ENCODE measurements around the gene SPON1.
"Not testable (repeated sequence)": the region's sequence is repeated elsewhere in the genome, so short reads cannot be mapped to it uniquely, and the experiment has no call there.

SPON1 gene

GRCh38 chr11:13983081-13983751 lies 20.7 kb downstream of the SPON1 start:
- Mint-ChIP-seq H3K4me1 (no peaks in the 10 kb centered on the region), H3K9me3 (no peaks in the 10 kb centered on the region), H3K4me3 (no peak overlapping the region), H3K27ac (no peak overlapping the region), H3K36me3 (ENCODE audit: low read depth) (no peaks in the 10 kb centered on the region), H3K27me3 (no peaks in the 10 kb centered on the region)
- DNase-seq: no peak
- ATAC-seq: no peak

GRCh38 chr11:13984616-13985450 lies 22.3 kb downstream of the SPON1 start:
- Mint-ChIP-seq H3K27ac (no peak overlapping the region), H3K9me3 (no peaks in the 10 kb centered on the region), H3K27me3 (no peaks in the 10 kb centered on the region), H3K4me1 (no peaks in the 10 kb centered on the region), H3K4me3 (no peak overlapping the region), H3K36me3 (ENCODE audit: low read depth) (no peaks in the 10 kb centered on the region)
- no peak for ATAC-seq
- DNase-seq: no peak

GRCh38 chr11:13986695-13987094 lies 24.2 kb downstream of the SPON1 start:
- ATAC-seq: not testable (repeated sequence)

GRCh38 chr11:13992158-13992856 lies 29.8 kb downstream of the SPON1 start:
- not testable (repeated sequence) for H3K4me3 Mint-ChIP-seq; H3K36me3 Mint-ChIP-seq (ENCODE audit: low read depth); H3K27ac Mint-ChIP-seq; H3K9me3 Mint-ChIP-seq; H3K27me3 Mint-ChIP-seq; ATAC-seq; DNase-seq; H3K4me1 Mint-ChIP-seq

More at GRCh38 chr11:13986695-13987094, 24.2 kb downstream of the SPON1 start:
- not testable (repeated sequence) for H3K27me3 Mint-ChIP-seq; H3K27ac Mint-ChIP-seq; H3K4me3 Mint-ChIP-seq; H3K36me3 Mint-ChIP-seq (ENCODE audit: low read depth); H3K4me1 Mint-ChIP-seq; H3K9me3 Mint-ChIP-seq; DNase-seq

GRCh38 chr11:13993096-13993765 lies 30.7 kb downstream of the SPON1 start:
- no peak for ATAC-seq
- Mint-ChIP-seq H3K9me3 (no peaks in the 10 kb centered on the region), H3K27ac (no peak overlapping the region), H3K36me3 (ENCODE audit: low read depth) (no peaks in the 10 kb centered on the region), H3K4me3 (no peak overlapping the region), H3K4me1 (no peaks in the 10 kb centered on the region), H3K27me3 (no peaks in the 10 kb centered on the region)
- no peak for DNase-seq

- H3K27me3 Mint-ChIP-seq: no peaks in the 10 kb centered on the region
- H3K9me3 Mint-ChIP-seq: peaks cover 14% of the 10 kb centered on the region
- no peak for ATAC-seq
- H3K27ac Mint-ChIP-seq: no peak overlapping the region
- no peaks in the 10 kb centered on the region for H3K4me1 Mint-ChIP-seq
- no peak for DNase-seq
- peaks cover 2% of the 10 kb centered on the region for H3K36me3 Mint-ChIP-seq (ENCODE audit: low read depth)
- H3K4me3 Mint-ChIP-seq: no peak overlapping the region
Measured at GRCh38 chr11:13997881-13998280, 35.4 kb downstream of the SPON1 start.

- H3K9me3 Mint-ChIP-seq: peaks cover 23% of the 10 kb centered on the region
- H3K4me3 Mint-ChIP-seq: no peak overlapping the region
- no peaks in the 10 kb centered on the region for H3K4me1 Mint-ChIP-seq
- no peaks in the 10 kb centered on the region for H3K27me3 Mint-ChIP-seq
- peaks cover 4% of the 10 kb centered on the region for H3K36me3 Mint-ChIP-seq (ENCODE audit: low read depth)
- ATAC-seq (no peak), DNase-seq (no peak)
- H3K27ac Mint-ChIP-seq: no peak overlapping the region
Measured at GRCh38 chr11:13999704-14000103, 37.2 kb downstream of the SPON1 start.

GRCh38 chr11:14001597-14001996 lies 39.1 kb downstream of the SPON1 start:
- Mint-ChIP-seq H3K4me3 (no peak overlapping the region), H3K27ac (no peak overlapping the region), H3K27me3 (peaks cover 2% of the 10 kb centered on the region), H3K9me3 (peaks cover 23% of the 10 kb centered on the region), H3K36me3 (ENCODE audit: low read depth) (peaks cover 4% of the 10 kb centered on the region), H3K4me1 (no peaks in the 10 kb centered on the region)
- ATAC-seq: no peak
- no peak for DNase-seq

GRCh38 chr11:14007566-14007965 lies 45.0 kb downstream of the SPON1 start:
- ATAC-seq (no peak), DNase-seq (no peak)
- Mint-ChIP-seq H3K27me3 (peaks cover 2% of the 10 kb centered on the region), H3K27ac (no peak overlapping the region), H3K36me3 (ENCODE audit: low read depth) (peaks cover 2% of the 10 kb centered on the region), H3K4me3 (no peak overlapping the region), H3K9me3 (peaks cover 9% of the 10 kb centered on the region), H3K4me1 (no peaks in the 10 kb centered on the region)

- no peaks in the 10 kb centered on the region for H3K9me3 Mint-ChIP-seq
- H3K27me3 Mint-ChIP-seq: peaks cover 2% of the 10 kb centered on the region
- H3K4me3 Mint-ChIP-seq: no peak overlapping the region
- ATAC-seq (no peak), DNase-seq (no peak)
- H3K36me3 Mint-ChIP-seq (ENCODE audit: low read depth): no peaks in the 10 kb centered on the region
- no peak overlapping the region for H3K27ac Mint-ChIP-seq
- no peaks in the 10 kb centered on the region for H3K4me1 Mint-ChIP-seq
Measured at GRCh38 chr11:14010665-14011064, 48.1 kb downstream of the SPON1 start.

GRCh38 chr11:14012846-14013245 lies 50.3 kb downstream of the SPON1 start:
- no peaks in the 10 kb centered on the region for H3K27me3 Mint-ChIP-seq
- H3K36me3 Mint-ChIP-seq (ENCODE audit: low read depth): no peaks in the 10 kb centered on the region
- H3K4me3 Mint-ChIP-seq: no peak overlapping the region
- H3K4me1 Mint-ChIP-seq: no peaks in the 10 kb centered on the region
- DNase-seq (no peak), ATAC-seq (no peak)
- no peak overlapping the region for H3K27ac Mint-ChIP-seq
- H3K9me3 Mint-ChIP-seq: no peaks in the 10 kb centered on the region

GRCh38 chr11:14015711-14016110 lies 53.2 kb downstream of the SPON1 start:
- H3K4me1 Mint-ChIP-seq: no peaks in the 10 kb centered on the region
- DNase-seq (no peak), ATAC-seq (no peak)
- no peaks in the 10 kb centered on the region for H3K9me3 Mint-ChIP-seq
- H3K4me3 Mint-ChIP-seq: no peak overlapping the region
- H3K27ac Mint-ChIP-seq: no peak overlapping the region
- H3K27me3 Mint-ChIP-seq: no peaks in the 10 kb centered on the region
- no peaks in the 10 kb centered on the region for H3K36me3 Mint-ChIP-seq (ENCODE audit: low read depth)

- H3K27ac Mint-ChIP-seq: no peak overlapping the region
- no peaks in the 10 kb centered on the region for H3K9me3 Mint-ChIP-seq
- H3K36me3 Mint-ChIP-seq (ENCODE audit: low read depth): no peaks in the 10 kb centered on the region
- H3K27me3 Mint-ChIP-seq: no peaks in the 10 kb centered on the region
- DNase-seq (no peak), ATAC-seq (no peak)
- no peak overlapping the region for H3K4me3 Mint-ChIP-seq
- no peaks in the 10 kb centered on the region for H3K4me1 Mint-ChIP-seq
Measured at GRCh38 chr11:14018441-14018840, 55.9 kb downstream of the SPON1 start.

- H3K27ac Mint-ChIP-seq: no peak overlapping the region
- ATAC-seq: no peak
- no peaks in the 10 kb centered on the region for H3K36me3 Mint-ChIP-seq (ENCODE audit: low read depth)
- no peak overlapping the region for H3K4me3 Mint-ChIP-seq
- H3K4me1 Mint-ChIP-seq: no peaks in the 10 kb centered on the region
- no peaks in the 10 kb centered on the region for H3K27me3 Mint-ChIP-seq
- no peak for DNase-seq
- H3K9me3 Mint-ChIP-seq: no peaks in the 10 kb centered on the region
Measured at GRCh38 chr11:14021738-14022137, 59.2 kb downstream of the SPON1 start.

Data from activated naive CD8-positive, alpha-beta T cell treated with anti-CD3 and anti-CD28 coated beads, Interleukin-2, amount 50 U/mL, for 24 hours (primary cell).